ENCODE measurements around the gene TRIP4. TPM values are rescaled to one million over a fixed set of nuclear protein-coding genes. Genes with fewer than 3 reads are reported as not detected.

The TRIP4 gene
- polyA plus RNA-seq, 2 of the 4 experiments (the other 2 are of a cell fraction): 24.8 to 34.9 TPM

DNA sequence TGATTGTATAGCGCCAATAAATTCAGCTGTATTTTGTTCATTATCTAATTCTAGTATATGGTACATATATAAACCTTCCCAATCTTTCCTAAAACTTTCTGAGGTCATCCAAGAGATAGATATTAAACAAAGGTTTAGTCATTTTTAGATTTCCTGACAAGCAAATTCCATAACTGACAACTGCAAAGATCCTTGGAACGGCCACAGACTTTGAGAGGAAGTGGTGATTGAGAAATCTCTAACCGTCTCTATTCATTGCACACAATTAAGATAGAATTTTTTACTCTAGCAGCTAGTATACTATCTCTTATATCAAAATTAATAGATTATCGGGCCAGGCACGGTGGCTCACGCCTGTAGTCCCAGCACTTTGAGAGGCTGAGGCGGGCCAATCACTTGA is 36.4 kb upstream of the TRIP4 start:
- DNase-seq (ENCODE audit: low read depth in 1 of 2, low spot score in 1 of 2): no peak
- FAIRE-seq: no peak

DNA sequence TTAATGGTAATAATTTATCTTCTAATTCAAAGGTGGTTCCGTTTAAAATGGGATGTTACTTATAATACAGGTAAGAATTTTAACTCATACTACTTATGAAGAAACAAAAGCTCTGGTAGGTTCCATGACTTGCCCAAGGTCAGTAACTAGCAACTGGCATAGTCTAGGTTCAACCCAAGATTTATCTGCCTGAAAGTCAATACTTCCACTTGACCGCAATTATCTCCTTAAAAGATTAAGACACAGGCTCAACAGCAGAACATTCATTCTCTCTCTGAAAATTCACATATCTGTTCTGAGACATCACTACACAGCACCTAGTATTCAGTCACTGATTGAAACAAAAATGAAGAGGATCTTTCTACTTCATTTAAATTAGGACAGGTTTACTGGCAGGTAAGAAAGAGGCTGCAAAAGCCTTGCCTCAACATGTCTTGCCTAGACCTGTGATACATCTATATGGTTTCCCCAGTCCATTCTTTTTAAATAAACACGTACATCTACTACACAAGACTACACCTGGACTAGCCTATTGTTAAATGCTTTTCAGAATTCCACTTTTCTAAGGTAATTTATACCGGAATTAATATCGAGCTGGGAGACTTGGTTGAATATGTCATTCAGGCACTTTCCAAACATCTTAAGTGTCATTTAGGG is 32.8 kb upstream of the TRIP4 start:
- FAIRE-seq (no peak), DNase-seq (ENCODE audit: low read depth in 1 of 2, low spot score in 1 of 2) (no peak), ATAC-seq (no peak)
- TF ChIP-seq JUNB (IDR thresholded peaks at IDR 0.05) (no peak), NPAS2 (CRISPR knock-in tag; IDR thresholded peaks at IDR 0.05; ENCODE audit: borderline replicate concordance) (no peak), BHLHE40 (IDR thresholded peaks at IDR 0.05; ENCODE audit: low read depth, low read length) (no peak)
- TF ChIP-seq, protein P1, sequence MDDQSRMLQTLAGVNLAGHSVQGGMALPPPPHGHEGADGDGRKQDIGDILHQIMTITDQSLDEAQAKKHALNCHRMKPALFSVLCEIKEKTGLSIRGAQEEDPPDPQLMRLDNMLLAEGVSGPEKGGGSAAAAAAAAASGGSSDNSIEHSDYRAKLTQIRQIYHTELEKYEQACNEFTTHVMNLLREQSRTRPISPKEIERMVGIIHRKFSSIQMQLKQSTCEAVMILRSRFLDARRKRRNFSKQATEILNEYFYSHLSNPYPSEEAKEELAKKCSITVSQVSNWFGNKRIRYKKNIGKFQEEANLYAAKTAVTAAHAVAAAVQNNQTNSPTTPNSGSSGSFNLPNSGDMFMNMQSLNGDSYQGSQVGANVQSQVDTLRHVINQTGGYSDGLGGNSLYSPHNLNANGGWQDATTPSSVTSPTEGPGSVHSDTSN (IDR thresholded peaks at IDR 0.05): no peak
- H3K9me3 ChIP-seq: no peaks in the 10 kb centered on the region
- POLR2A ChIA-PET: interaction anchor here (0.6 to 1.4 kb wide), 2 partner anchors 96 to 111 kb away, joined by 3 read pairs; no protein-coding TSS in a partner anchor
- H3K4me2 ChIP-seq: peak overlapping the region; percentile 89
- H3K27ac ChIP-seq: peak overlapping the region; percentile 90 to 94
- H3K4me1 ChIP-seq: peaks cover 13% of the 10 kb centered on the region
- CTCF ChIA-PET: interaction anchor here (0.6 to 2.7 kb wide), 5 partner anchors 10 to 326 kb away, joined by 3 to 11 read pairs (median 7); partner anchors contain the start of gene TRIP4
- 32% methylated on average over 5 of the region's 5 CpGs for WGBS (ENCODE audit: missing lambda C conversion rate)
- peak overlapping the region; percentile 82 for H3K4me3 ChIP-seq

More for the DNA sequence above, 36.4 kb upstream of the TRIP4 start:
- no peak overlapping the region for H3K4me2 ChIP-seq
- 87% methylated on average over 7 of the region's 7 CpGs for WGBS (ENCODE audit: missing lambda C conversion rate)
- ChIA-PET CTCF (interaction anchor here (1.1 to 2.2 kb wide), 4 partner anchors 11 to 331 kb away, joined by 3 to 6 read pairs (median 4); no protein-coding TSS in a partner anchor), POLR2A (no interaction called here)
- H3K27ac ChIP-seq: no peak overlapping the region
- TF ChIP-seq, protein P1 (IDR thresholded peaks at IDR 0.05): no peak
- TF ChIP-seq KDM5A (IDR thresholded peaks at IDR 0.05) (no peak), HOXB5 (CRISPR knock-in tag; IDR thresholded peaks at IDR 0.05) (no peak), RNF2 (IDR thresholded peaks at IDR 0.05; ENCODE audit: borderline replicate concordance, low read depth) (no peak), CEBPB (IDR thresholded peaks at IDR 0.05) (no peak), PHF8 (IDR thresholded peaks at IDR 0.05; ENCODE audit: borderline replicate concordance, low read depth) (no peak), POLR2AphosphoS2 (conservative IDR thresholded peaks at IDR 0.05; ENCODE audit: low read length) (no peak), MAFK (IDR thresholded peaks at IDR 0.05; ENCODE audit: partially characterized antibody) (no peak), EHMT2 (IDR thresholded peaks at IDR 0.05; ENCODE audit: low read depth) (no peak)
- TF ChIP-seq, protein P2, sequence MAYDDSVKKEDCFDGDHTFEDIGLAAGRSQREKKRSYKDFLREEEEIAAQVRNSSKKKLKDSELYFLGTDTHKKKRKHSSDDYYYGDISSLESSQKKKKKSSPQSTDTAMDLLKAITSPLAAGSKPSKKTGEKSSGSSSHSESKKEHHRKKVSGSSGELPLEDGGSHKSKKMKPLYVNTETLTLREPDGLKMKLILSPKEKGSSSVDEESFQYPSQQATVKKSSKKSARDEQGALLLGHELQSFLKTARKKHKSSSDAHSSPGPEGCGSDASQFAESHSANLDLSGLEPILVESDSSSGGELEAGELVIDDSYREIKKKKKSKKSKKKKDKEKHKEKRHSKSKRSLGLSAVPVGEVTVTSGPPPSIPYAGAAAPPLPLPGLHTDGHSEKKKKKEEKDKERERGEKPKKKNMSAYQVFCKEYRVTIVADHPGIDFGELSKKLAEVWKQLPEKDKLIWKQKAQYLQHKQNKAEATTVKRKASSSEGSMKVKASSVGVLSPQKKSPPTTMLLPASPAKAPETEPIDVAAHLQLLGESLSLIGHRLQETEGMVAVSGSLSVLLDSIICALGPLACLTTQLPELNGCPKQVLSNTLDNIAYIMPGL (CRISPR knock-in tag; IDR thresholded peaks at IDR 0.05; ENCODE audit: borderline replicate concordance): no peak
- TF ChIP-seq, protein P3, sequence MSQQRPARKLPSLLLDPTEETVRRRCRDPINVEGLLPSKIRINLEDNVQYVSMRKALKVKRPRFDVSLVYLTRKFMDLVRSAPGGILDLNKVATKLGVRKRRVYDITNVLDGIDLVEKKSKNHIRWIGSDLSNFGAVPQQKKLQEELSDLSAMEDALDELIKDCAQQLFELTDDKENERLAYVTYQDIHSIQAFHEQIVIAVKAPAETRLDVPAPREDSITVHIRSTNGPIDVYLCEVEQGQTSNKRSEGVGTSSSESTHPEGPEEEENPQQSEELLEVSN (IDR thresholded peaks at IDR 0.05; ENCODE audit: borderline replicate concordance, low read depth): no peak
- no peak for ATAC-seq
- H3K4me3 ChIP-seq: no peak overlapping the region
- no peaks in the 10 kb centered on the region for H3K9me3 ChIP-seq
- H3K4me1 ChIP-seq: peaks cover 7% of the 10 kb centered on the region

DNA sequence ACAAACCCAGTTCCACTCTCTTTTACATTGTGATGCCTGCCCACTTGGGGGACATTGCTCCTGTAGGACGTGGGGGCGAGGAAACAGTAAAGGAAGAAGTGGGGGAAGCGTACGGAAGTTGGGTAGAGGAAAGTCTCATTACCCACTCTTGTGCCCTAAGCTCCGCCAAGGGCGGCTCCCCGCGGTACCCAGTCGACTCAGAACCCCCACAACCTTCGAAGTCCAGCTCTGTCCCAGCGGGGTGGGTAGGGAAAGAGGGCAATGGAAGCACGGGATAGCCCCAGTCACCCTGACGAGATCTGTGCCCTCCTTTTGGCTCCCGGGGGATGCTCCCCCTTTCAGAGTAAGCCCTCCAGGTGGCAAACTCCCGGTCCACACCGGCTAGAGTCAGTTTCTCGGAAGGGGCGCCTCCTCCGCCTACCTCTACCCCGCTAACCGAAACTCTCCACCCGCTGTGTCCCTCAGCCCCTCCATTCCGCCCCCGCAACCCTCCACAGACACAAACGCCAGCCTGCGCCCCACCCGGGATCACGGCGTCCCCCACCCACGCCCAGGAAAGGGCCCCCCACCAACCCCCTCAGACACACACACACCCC is 32.2 kb upstream of the TRIP4 start:
- peak overlapping the region; percentile 89 for H3K4me2 ChIP-seq
- 3% methylated on average over 24 of the region's 30 CpGs for WGBS (ENCODE audit: missing lambda C conversion rate)
- TF ChIP-seq SREBF2 (IDR thresholded peaks at IDR 0.05) (no peak), MYC (IDR thresholded peaks at IDR 0.05; ENCODE audit: borderline replicate concordance, low read length) (no peak; the same call in 1 of the 2 replicates), HOXB13 (CRISPR knock-in tag; IDR thresholded peaks at IDR 0.05; ENCODE audit: low read depth) (no peak), JUNB (IDR thresholded peaks at IDR 0.05) (no peak), EHF (CRISPR knock-in tag; IDR thresholded peaks at IDR 0.05) (no peak), POLR2A (IDR thresholded peaks at IDR 0.05; ENCODE audit: low read length) (no peak), RAD21 (conservative IDR thresholded peaks at IDR 0.05 in 1 of 2, IDR thresholded peaks at IDR 0.05 in 1 of 2) (no peak), CBX8 (IDR thresholded peaks at IDR 0.05) (no peak), TFCP2L1 (CRISPR knock-in tag; IDR thresholded peaks at IDR 0.05) (no peak), HOXA7 (CRISPR knock-in tag; IDR thresholded peaks at IDR 0.05) (no peak)
- TF ChIP-seq, protein P4, sequence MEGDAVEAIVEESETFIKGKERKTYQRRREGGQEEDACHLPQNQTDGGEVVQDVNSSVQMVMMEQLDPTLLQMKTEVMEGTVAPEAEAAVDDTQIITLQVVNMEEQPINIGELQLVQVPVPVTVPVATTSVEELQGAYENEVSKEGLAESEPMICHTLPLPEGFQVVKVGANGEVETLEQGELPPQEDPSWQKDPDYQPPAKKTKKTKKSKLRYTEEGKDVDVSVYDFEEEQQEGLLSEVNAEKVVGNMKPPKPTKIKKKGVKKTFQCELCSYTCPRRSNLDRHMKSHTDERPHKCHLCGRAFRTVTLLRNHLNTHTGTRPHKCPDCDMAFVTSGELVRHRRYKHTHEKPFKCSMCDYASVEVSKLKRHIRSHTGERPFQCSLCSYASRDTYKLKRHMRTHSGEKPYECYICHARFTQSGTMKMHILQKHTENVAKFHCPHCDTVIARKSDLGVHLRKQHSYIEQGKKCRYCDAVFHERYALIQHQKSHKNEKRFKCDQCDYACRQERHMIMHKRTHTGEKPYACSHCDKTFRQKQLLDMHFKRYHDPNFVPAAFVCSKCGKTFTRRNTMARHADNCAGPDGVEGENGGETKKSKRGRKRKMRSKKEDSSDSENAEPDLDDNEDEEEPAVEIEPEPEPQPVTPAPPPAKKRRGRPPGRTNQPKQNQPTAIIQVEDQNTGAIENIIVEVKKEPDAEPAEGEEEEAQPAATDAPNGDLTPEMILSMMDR (IDR thresholded peaks at IDR 0.05): no peak
- TF ChIP-seq, protein P5, sequence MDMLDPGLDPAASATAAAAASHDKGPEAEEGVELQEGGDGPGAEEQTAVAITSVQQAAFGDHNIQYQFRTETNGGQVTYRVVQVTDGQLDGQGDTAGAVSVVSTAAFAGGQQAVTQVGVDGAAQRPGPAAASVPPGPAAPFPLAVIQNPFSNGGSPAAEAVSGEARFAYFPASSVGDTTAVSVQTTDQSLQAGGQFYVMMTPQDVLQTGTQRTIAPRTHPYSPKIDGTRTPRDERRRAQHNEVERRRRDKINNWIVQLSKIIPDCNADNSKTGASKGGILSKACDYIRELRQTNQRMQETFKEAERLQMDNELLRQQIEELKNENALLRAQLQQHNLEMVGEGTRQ (IDR thresholded peaks at IDR 0.05): no peak
- H3K4me3 ChIP-seq: peak overlapping the region; percentile 82
- peaks cover 13% of the 10 kb centered on the region for H3K4me1 ChIP-seq
- H3K27ac ChIP-seq: peak overlapping the region; percentile 90 to 94
- H3K9me3 ChIP-seq: no peaks in the 10 kb centered on the region
- POLR2A ChIA-PET: interaction anchor here (0.6 to 1.5 kb wide), 5 partner anchors 32 to 110 kb away, joined by 3 to 11 read pairs (median 3); partner anchors contain the start of gene TRIP4
- DNase-seq (ENCODE audit: low read depth in 1 of 2, low spot score in 1 of 2) (no peak), FAIRE-seq (no peak), ATAC-seq (peak; percentile 46 to 61)
- CTCF ChIA-PET: interaction anchor here (0.6 to 2.7 kb wide), 17 partner anchors 8 to 326 kb away, joined by 3 to 11 read pairs (median 5); partner anchors contain the start of genes PPIB and TRIP4
